Psoas muscle (tissue), 8 donors: ENCODE measurements around the gene CEL. TPM values are rescaled to one million over a fixed set of nuclear protein-coding genes. Genes with fewer than 3 reads are reported as not detected.
A peak's percentile ranks its signal among the peaks of the same experiment; 100 is the strongest.
"Not testable (repeated sequence)": the region's sequence is repeated elsewhere in the genome, so short reads cannot be mapped to it uniquely, and the experiment has no call there.

ENCODE experiments used
- ATAC-seq, 4 donors: fragments of 200-7000 bp; cut with Tn5 transposase; one replicate each; pipeline ENCODE4 v1.9.1; 2020; ENCODE audit warnings: moderate library complexity in 3 of 4, mild to moderate bottlenecking in 2 of 4
- DNase-seq, 2 donors: peaks; one replicate each; pipeline ENCODE4 v3.0.0-alpha.2; 2020
- H3K27ac ChIP-seq: fragments of 200-600 bp; one replicate; pipeline ENCODE4 v1.8.0; 2022
- H3K27me3 ChIP-seq, 3 donors: fragments of 200-600 bp in 1 of 3; one replicate each; pipeline versions ENCODE4 v1.6.1 to v1.8.0; 2013 to 2022; ENCODE audit warnings: low read length in 2 of 3, mild to moderate bottlenecking in 2 of 3, moderate library complexity in 1 of 3; ENCODE audit not compliant: insufficient read depth in 3 of 3
- H3K36me3 ChIP-seq, 2 donors: fragments of 200-600 bp in 1 of 2; one replicate each; pipeline versions ENCODE4 v1.6.1 to v1.8.0; 2013 to 2022; ENCODE audit warnings: low read depth in 1 of 2, mild to moderate bottlenecking in 1 of 2, moderate library complexity in 1 of 2; ENCODE audit not compliant: insufficient read depth in 1 of 2
- H3K4me1 ChIP-seq: fragments of 200-600 bp; one replicate; pipeline ENCODE4 v1.8.0; 2022
- H3K4me3 ChIP-seq: fragments of 200-600 bp; one replicate; pipeline ENCODE4 v1.8.0; 2022; ENCODE audit warnings: mild to moderate bottlenecking
- H3K9me3 ChIP-seq: fragments of 200-600 bp; one replicate; pipeline ENCODE4 v1.8.0; 2022
- CTCF ChIP-seq: fragments of 200-600 bp; IDR thresholded peaks from one replicate; pipeline ENCODE4 v1.8.0; 2022; ENCODE audit warnings: antibody characterized with exemption
- WGBS, 3 donors: extraction: QIAGEN DNeasy Blood & Tissue Kit; methylation state at CpG; one replicate each; pipeline versions ENCODE4 v1.1.6 to v1.1.7; 2013; 5-methylcytosine and 5-hydroxymethylcytosine counted together
- intact Hi-C, 2 donors: fragments of 100-400 bp; cut with DNase I; formaldehyde crosslinking; loops; one replicate each; pipeline versions ENCODE4 v1.11.0 to v1.14.2; 2022
- polyA plus RNA-seq, 3 donors: library from polyadenylated mRNA; stranded (reverse); fragments of 200-250 nt; gene quantifications; one replicate each; pipeline ENCODE4 v1.2.3, GENCODE V29; 2013
- total RNA-seq, 4 donors: library from RNA; stranded (reverse); fragmentation: NEBNext Ultra II Directional in 2 of 4; extraction: Animal tissue kit (Norgen Biotek cat#: 25700) in 2 of 4; gene quantifications; one replicate each; pipeline versions ENCODE4 v1.2.1 to v1.2.4, GENCODE V29; 2021 to 2023
- donor health status: healthy with polysubstance abuse.
- donor health status: DM: no; HTN: no; CAD: no; lungs with moderate emphysema.
- donor health status: Bipolar disorder and iron deficiency.
- donor health status: healthy.
- donor health status: DM: yes; HTN: yes; CAD: no.
- donor health status: DM: no; HTN: no; CAD: no.
- donor health status: DM: no; HTN: no; CAD: no.
- donor health status: DM: yes; HTN: yes; CAD: no.

CEL gene
- total and polyA plus RNA-seq, 7 donors: 0.10 to 2.0 (median 0.42) TPM

GRCh38 chr9:133058550-133059320 lies 3.0 kb upstream of the CEL start:
- Histone ChIP-seq H3K9me3 (no peaks in the 10 kb centered on the region), H3K27ac (no peak overlapping the region), H3K4me1 (peaks cover 8% of the 10 kb centered on the region), H3K27me3 (no peaks in the 10 kb centered on the region), H3K36me3 (peaks cover 0 to 47% of the 10 kb centered on the region in 2 donors), H3K4me3 (no peak overlapping the region)
- no peak for TF ChIP-seq CTCF
- 82 to 90% (median 87%) methylated on average over 12 of the region's 12 CpGs for WGBS, 3 donors
- no peak for ATAC-seq
- no peak for DNase-seq
- intact Hi-C loops: no loop called here

- no peak for ATAC-seq
- Histone ChIP-seq H3K4me1 (peaks cover 8% of the 10 kb centered on the region), H3K27me3 (no peaks in the 10 kb centered on the region), H3K4me3 (no peak overlapping the region), H3K36me3 (peaks cover 0 to 39% of the 10 kb centered on the region in 2 donors), H3K27ac (no peak overlapping the region), H3K9me3 (no peaks in the 10 kb centered on the region)
- TF ChIP-seq CTCF: no peak
- 54 to 64% (median 63%) methylated on average over 7 of the region's 7 CpGs for WGBS, 3 donors
- DNase-seq: no peak
- intact Hi-C loops: no loop called here
Observed at GRCh38 chr9:133059623-133060022, 2.2 kb upstream of the CEL start.

GRCh38 chr9:133060417-133060841 lies 1.4 kb upstream of the CEL start:
- no peaks in the 10 kb centered on the region for H3K9me3 ChIP-seq
- peaks cover 0 to 33% of the 10 kb centered on the region in 2 donors for H3K36me3 ChIP-seq
- intact Hi-C loops: no loop called here
- no peak for TF ChIP-seq CTCF
- H3K27me3 ChIP-seq: no peaks in the 10 kb centered on the region
- whole genome bisulfite sequencing, 3 donors: 72 to 84% (median 73%) methylated on average over 4 to 6 of the region's 6 CpGs
- DNase-seq: no peak
- no peak overlapping the region for H3K4me3 ChIP-seq
- peaks cover 3% of the 10 kb centered on the region for H3K4me1 ChIP-seq
- no peak overlapping the region for H3K27ac ChIP-seq
- ATAC-seq: no peak

- H3K27me3 ChIP-seq, DNase-seq, H3K27ac ChIP-seq, H3K9me3 ChIP-seq, H3K4me3 ChIP-seq, intact Hi-C loops, H3K4me1 ChIP-seq: not testable (repeated sequence)
- peaks cover 0 to 25% of the 10 kb centered on the region in 2 donors for H3K36me3 ChIP-seq
- ATAC-seq: peak in 2 of 4 donors; percentile 25 to 29
- WGBS, 3 donors: 53 to 61% (median 56%) methylated on average over 13 to 14 of the region's 14 CpGs
Observed at GRCh38 chr9:133061019-133061763, 590 bp upstream of the CEL start.

GRCh38 chr9:133062569-133062968 lies 788 bp downstream of the CEL start:
- H3K27ac ChIP-seq, intact Hi-C loops, H3K9me3 ChIP-seq, H3K27me3 ChIP-seq, H3K4me1 ChIP-seq, DNase-seq, ATAC-seq, H3K4me3 ChIP-seq: not testable (repeated sequence)
- H3K36me3 ChIP-seq: peaks cover 0 to 14% of the 10 kb centered on the region in 2 donors
- WGBS, 3 donors: 43 to 81% (median 63%) methylated on average over 2 to 4 of the region's 8 CpGs
